GM18508 (cell line): ENCODE results near the gene SGCD.

Experiments used
- ATAC-seq: cut with Tn5 transposase; IDR thresholded peaks from one replicate; pipeline ENCODE4 v1.9.1; 2021; ENCODE audit warnings: moderate number of reproducible peaks; ENCODE audit not compliant: insufficient read depth, unreplicated experiment

Gene SGCD

GRCh38 chr5:156359476-156359875 is 32.5 kb downstream of the SGCD start:
- no peak for ATAC-seq

- no peak for ATAC-seq
These were observed 34.6 kb downstream of the SGCD start for GRCh38 chr5:156361436-156362109.

- ATAC-seq, result no peak
These were observed 36.9 kb downstream of the SGCD start for GRCh38 chr5:156363861-156364260.

GRCh38 chr5:156366521-156366920 is 39.6 kb downstream of the SGCD start:
- no peak for ATAC-seq

GRCh38 chr5:156367597-156367996 is 40.6 kb downstream of the SGCD start:
- no peak for ATAC-seq

GRCh38 chr5:156375895-156376495 is 49.0 kb downstream of the SGCD start:
- peak; percentile 40 for ATAC-seq

- peak; percentile 46 for ATAC-seq
These were observed 49.8 kb downstream of the SGCD start for GRCh38 chr5:156376751-156377150.

- no peak for ATAC-seq
These were observed 51.2 kb downstream of the SGCD start for GRCh38 chr5:156378159-156378558.

- no peak for ATAC-seq
These were observed 52.2 kb downstream of the SGCD start for GRCh38 chr5:156379206-156379605.

- no peak for ATAC-seq
These were observed 53.9 kb downstream of the SGCD start for GRCh38 chr5:156380848-156381247.

GRCh38 chr5:156383510-156384265 is 56.7 kb downstream of the SGCD start:
- no peak for ATAC-seq

GRCh38 chr5:156385416-156385815 is 58.5 kb downstream of the SGCD start:
- ATAC-seq, result no peak

- no peak for ATAC-seq
These were observed 60.0 kb downstream of the SGCD start for GRCh38 chr5:156386976-156387375.

- ATAC-seq, result no peak
These were observed 60.4 kb downstream of the SGCD start for GRCh38 chr5:156387391-156387790.

- no peak for ATAC-seq
These were observed 61.3 kb downstream of the SGCD start for GRCh38 chr5:156388233-156388632.

- no peak for ATAC-seq
These were observed 64.2 kb downstream of the SGCD start for GRCh38 chr5:156391139-156391538.

GRCh38 chr5:156393980-156394379 is 67.0 kb downstream of the SGCD start:
- ATAC-seq, result no peak

GRCh38 chr5:156394642-156395305 is 67.8 kb downstream of the SGCD start:
- ATAC-seq, result no peak

GRCh38 chr5:156395306-156395675 is 68.3 kb downstream of the SGCD start:
- ATAC-seq, result no peak

GRCh38 chr5:156396063-156396829 is 69.3 kb downstream of the SGCD start:
- no peak for ATAC-seq

- no peak for ATAC-seq
These were observed 69.8 kb downstream of the SGCD start for GRCh38 chr5:156396830-156397081.
